Transverse colon (tissue), 4 donors: ENCODE data around the gene YTHDC2.

Source experiments
- POLR2A ChIP-seq: fragments of 450-650 bp; IDR thresholded peaks from one replicate; pipeline ENCODE4 v1.6.1; 2016; ENCODE audit warnings: antibody characterized with exemption, mild to moderate bottlenecking, moderate library complexity
- POLR2AphosphoS5 ChIP-seq, 3 donors: sonication (generic); formaldehyde crosslinking; IDR thresholded peaks; one replicate each; pipeline ENCODE4 v1.6.1; 2016; ENCODE audit warnings: antibody characterized with exemption in 3 of 3
- TF ChIP-seq, protein P1 (sequence below), 5 experiments: fragments of 200-600 bp in 3 of 5; fragments of 450-650 bp in 2 of 5; sonication (generic) in 3 of 5; IDR thresholded peaks; 1 replicate in 2 of 5; 2 replicates in 3 of 5; pipeline ENCODE4 v1.5.1; 2016 to 2017; ENCODE audit warnings: antibody characterized with exemption in 5 of 5, inconsistent platforms in 3 of 5, mild to moderate bottlenecking in 2 of 5, moderate library complexity in 1 of 5

DNA sequence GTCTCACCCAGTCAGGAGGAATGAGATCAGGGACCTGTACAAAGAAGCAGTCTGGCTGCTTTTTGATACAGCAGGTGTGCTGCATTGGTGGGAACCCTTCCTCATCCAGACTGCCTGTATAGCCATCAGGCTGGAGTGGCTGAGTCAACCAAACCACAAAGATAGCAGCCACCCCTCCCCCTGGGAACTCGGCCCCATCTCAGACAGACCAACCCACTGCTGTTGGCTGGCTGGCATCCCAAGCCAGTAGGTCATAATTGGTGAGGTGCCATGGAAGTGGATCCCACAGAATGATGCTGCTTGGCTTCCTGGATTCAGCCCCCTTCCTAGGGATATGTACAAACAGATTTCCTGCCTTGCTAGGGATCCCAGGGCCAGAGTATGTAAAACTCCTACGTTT is 60.9 kb downstream of the YTHDC2 start:
- TF ChIP-seq POLR2A: no peak
- no peak for TF ChIP-seq POLR2AphosphoS5 (IDR thresholded peaks at IDR 0.05)
- TF ChIP-seq, protein P1, sequence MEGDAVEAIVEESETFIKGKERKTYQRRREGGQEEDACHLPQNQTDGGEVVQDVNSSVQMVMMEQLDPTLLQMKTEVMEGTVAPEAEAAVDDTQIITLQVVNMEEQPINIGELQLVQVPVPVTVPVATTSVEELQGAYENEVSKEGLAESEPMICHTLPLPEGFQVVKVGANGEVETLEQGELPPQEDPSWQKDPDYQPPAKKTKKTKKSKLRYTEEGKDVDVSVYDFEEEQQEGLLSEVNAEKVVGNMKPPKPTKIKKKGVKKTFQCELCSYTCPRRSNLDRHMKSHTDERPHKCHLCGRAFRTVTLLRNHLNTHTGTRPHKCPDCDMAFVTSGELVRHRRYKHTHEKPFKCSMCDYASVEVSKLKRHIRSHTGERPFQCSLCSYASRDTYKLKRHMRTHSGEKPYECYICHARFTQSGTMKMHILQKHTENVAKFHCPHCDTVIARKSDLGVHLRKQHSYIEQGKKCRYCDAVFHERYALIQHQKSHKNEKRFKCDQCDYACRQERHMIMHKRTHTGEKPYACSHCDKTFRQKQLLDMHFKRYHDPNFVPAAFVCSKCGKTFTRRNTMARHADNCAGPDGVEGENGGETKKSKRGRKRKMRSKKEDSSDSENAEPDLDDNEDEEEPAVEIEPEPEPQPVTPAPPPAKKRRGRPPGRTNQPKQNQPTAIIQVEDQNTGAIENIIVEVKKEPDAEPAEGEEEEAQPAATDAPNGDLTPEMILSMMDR (IDR thresholded peaks at IDR 0.05): no peak
